Rectal smooth muscle tissue (tissue), 1 donor: ENCODE data around the gene GTPBP10.

Source experiments
- H3K27ac ChIP-seq: one replicate; pipeline ENCODE4 v1.7.0; 2013; ENCODE audit warnings: low read depth, low read length, inconsistent platforms
- H3K27me3 ChIP-seq: one replicate; pipeline ENCODE4 v1.7.0; 2013; ENCODE audit warnings: low read length; ENCODE audit not compliant: control insufficient read depth, insufficient read depth
- H3K36me3 ChIP-seq: one replicate; pipeline ENCODE4 v1.7.0; 2013; ENCODE audit warnings: low read length; ENCODE audit not compliant: control insufficient read depth, insufficient read depth
- H3K4me1 ChIP-seq: one replicate; pipeline ENCODE4 v1.7.0; 2013; ENCODE audit warnings: low read length; ENCODE audit not compliant: control insufficient read depth, insufficient read depth
- H3K4me3 ChIP-seq: one replicate; pipeline ENCODE4 v1.7.0; 2013; ENCODE audit warnings: low read length
- H3K9ac ChIP-seq: one replicate; pipeline ENCODE4 v1.7.0; 2013; ENCODE audit warnings: low read length

The GTPBP10 gene

DNA sequence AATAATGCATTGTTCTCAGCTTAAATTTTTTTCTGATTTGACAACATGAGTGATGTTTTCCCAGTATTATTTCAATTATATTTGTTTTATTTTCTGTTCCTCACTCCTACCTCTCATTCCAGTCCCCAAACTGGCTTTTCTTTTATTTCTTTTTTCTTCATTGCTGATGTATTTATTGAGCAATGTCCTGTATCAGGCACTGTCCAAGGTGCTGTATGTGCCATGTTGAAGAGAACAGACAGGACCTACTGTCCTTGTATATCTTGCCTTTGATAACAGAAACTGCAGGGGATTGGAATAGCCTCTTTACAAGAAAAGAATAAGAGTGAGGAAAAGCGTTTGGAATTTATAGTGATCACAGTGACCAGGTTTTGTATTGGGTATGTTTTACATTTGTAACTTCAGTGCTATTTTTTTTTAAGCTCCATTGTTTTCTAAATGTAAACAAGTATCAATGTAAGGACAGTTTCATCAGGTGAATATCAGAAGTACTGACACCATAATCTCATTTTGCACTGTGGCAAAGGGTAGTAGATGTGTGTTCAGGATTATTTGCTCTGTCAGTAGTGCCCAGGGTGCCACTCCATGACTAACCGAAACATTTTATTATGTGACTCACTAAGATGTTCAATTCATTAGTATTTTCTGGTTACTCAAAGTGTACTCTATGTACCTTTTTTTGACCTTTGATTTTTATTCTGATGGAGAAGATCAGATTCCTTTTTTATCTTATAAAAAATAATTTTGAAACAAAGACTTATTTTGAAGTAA lies 41.1 kb downstream of the GTPBP10 start:
- H3K4me3 ChIP-seq = no peak overlapping the region
- H3K27ac ChIP-seq = no peak overlapping the region
- no peak overlapping the region for H3K9ac ChIP-seq
- no peaks in the 10 kb centered on the region for H3K36me3 ChIP-seq
- H3K27me3 ChIP-seq = no peaks in the 10 kb centered on the region
- H3K4me1 ChIP-seq = no peaks in the 10 kb centered on the region

- H3K27ac ChIP-seq = no peak overlapping the region
- H3K4me3 ChIP-seq = no peak overlapping the region
- H3K9ac ChIP-seq = no peak overlapping the region
- H3K27me3 ChIP-seq = no peaks in the 10 kb centered on the region
- H3K4me1 ChIP-seq = no peaks in the 10 kb centered on the region
- H3K36me3 ChIP-seq = no peaks in the 10 kb centered on the region
These were observed 44.4 kb downstream of the GTPBP10 start for GRCh38 chr7:90390926-90391325.

GRCh38 chr7:90391488-90391887 lies 45.0 kb downstream of the GTPBP10 start:
- Histone ChIP-seq H3K27me3 (no peaks in the 10 kb centered on the region), H3K4me1 (no peaks in the 10 kb centered on the region), H3K9ac (no peak overlapping the region), H3K4me3 (no peak overlapping the region), H3K27ac (no peak overlapping the region), H3K36me3 (no peaks in the 10 kb centered on the region)

- H3K36me3 ChIP-seq = no peaks in the 10 kb centered on the region
These were observed 49.9 kb downstream of the GTPBP10 start for GRCh38 chr7:90396420-90396819.

DNA sequence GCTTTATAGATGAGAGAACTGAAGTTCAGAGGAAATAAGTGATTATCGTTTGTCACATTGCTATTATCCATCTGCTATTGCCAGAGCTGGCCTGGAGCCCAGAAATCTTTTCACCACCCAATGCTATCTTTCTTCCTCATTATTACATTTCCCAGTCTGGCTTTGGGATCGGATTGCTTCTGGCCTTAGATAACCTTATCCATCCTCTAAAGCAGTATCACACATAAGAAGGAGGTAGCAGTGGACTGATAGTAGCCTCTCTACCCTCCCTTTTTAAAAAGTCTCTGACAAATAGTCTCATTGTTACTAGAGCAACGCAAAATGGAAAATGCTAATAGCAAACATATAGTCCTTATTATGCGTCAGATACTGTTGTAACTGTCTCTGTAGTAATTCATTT lies 55.5 kb downstream of the GTPBP10 start:
- Histone ChIP-seq H3K4me1 (peaks cover 3% of the 10 kb centered on the region), H3K27me3 (no peaks in the 10 kb centered on the region), H3K27ac (no peak overlapping the region), H3K36me3 (peaks cover 8% of the 10 kb centered on the region), H3K9ac (no peak overlapping the region), H3K4me3 (no peak overlapping the region)

More at GRCh38 chr7:90396420-90396819, 49.9 kb downstream of the GTPBP10 start:
- no peak overlapping the region for H3K27ac ChIP-seq
- no peak overlapping the region for H3K4me3 ChIP-seq
- no peak overlapping the region for H3K9ac ChIP-seq
- H3K27me3 ChIP-seq = no peaks in the 10 kb centered on the region
- no peaks in the 10 kb centered on the region for H3K4me1 ChIP-seq

DNA sequence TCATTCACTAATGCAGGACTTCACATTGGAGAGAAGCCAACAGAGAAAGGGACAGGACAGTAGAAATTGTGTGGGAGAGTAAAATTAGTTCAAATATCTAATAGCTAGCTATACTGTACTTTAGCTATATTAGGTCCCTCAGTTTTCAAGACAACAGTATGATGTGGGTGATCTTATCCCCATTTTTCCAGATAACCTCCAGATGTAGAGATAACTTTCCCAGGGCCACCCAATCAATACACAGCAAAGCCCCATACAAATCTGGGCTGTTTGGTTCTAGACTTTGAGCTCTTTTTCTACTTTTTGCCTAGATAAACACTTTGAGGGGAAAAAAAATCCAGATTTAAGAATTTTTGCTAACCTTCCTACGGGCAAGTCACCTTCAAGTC lies 56.3 kb downstream of the GTPBP10 start:
- Histone ChIP-seq H3K36me3 (peaks cover 10% of the 10 kb centered on the region), H3K27me3 (no peaks in the 10 kb centered on the region), H3K27ac (peak overlapping the region; percentile 95), H3K4me3 (peak overlapping the region; percentile 91), H3K4me1 (peaks cover 3% of the 10 kb centered on the region), H3K9ac (no peak overlapping the region)

- no peaks in the 10 kb centered on the region for H3K27me3 ChIP-seq
- H3K36me3 ChIP-seq = peaks cover 10% of the 10 kb centered on the region
- H3K4me1 ChIP-seq = peaks cover 3% of the 10 kb centered on the region
- H3K27ac ChIP-seq = peak within 1 kb of the TSS; percentile 95
- peak within 1 kb of the TSS; percentile 91 for H3K4me3 ChIP-seq
- peak within 1 kb of the TSS; percentile 79 for H3K9ac ChIP-seq
These were observed 56.9 kb downstream of the GTPBP10 start, which contains the start of gene CLDN12 for GRCh38 chr7:90403174-90404113. CLDN12 (plus strand) TSS chr7:90403461; CDS start chr7:90412677, 9,216 bp downstream.

DNA sequence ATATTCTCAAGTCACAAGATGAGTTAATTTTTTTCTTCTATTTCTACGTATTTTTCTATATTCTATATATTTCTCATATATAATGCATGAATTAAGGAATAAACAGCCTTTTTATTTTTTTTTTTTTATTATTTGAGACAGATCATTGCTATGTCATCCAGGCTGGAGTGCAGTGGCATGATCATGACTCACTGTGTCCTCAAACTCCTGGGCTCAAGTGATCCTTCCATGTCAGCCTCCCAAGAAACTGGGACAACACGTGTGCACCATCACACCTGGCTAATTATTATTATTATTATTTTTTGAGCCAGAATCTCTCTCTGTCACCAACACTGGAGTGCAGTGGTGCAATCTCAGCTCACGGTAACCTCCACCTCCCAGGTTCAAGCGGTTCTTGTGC lies 58.3 kb downstream of the GTPBP10 start:
- H3K27ac ChIP-seq = no peak overlapping the region
- no peak overlapping the region for H3K4me3 ChIP-seq
- no peaks in the 10 kb centered on the region for H3K27me3 ChIP-seq
- peaks cover 3% of the 10 kb centered on the region for H3K4me1 ChIP-seq
- H3K9ac ChIP-seq = no peak overlapping the region
- H3K36me3 ChIP-seq = peaks cover 10% of the 10 kb centered on the region

DNA sequence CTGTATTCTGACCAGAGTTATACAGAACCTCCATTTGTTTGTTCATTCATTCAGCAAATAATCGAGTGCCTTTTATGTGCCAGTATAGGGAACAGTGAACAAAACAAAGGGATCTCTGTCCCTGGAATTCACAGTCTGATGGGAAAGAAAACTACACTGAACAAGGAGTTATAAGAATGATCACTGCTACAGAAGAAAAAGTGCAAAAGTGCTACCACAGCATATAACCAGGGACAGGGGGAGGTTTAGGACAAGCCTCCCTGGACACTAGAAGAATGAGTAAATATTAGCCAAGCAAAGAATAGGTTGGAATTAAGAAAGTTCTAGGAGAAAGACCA lies 60.9 kb downstream of the GTPBP10 start:
- Histone ChIP-seq H3K4me1 (peaks cover 3% of the 10 kb centered on the region), H3K4me3 (no peak overlapping the region), H3K27me3 (no peaks in the 10 kb centered on the region), H3K36me3 (peaks cover 14% of the 10 kb centered on the region), H3K9ac (no peak overlapping the region), H3K27ac (no peak overlapping the region)

GRCh38 chr7:90408142-90408541 lies 61.6 kb downstream of the GTPBP10 start:
- no peak overlapping the region for H3K27ac ChIP-seq

DNA sequence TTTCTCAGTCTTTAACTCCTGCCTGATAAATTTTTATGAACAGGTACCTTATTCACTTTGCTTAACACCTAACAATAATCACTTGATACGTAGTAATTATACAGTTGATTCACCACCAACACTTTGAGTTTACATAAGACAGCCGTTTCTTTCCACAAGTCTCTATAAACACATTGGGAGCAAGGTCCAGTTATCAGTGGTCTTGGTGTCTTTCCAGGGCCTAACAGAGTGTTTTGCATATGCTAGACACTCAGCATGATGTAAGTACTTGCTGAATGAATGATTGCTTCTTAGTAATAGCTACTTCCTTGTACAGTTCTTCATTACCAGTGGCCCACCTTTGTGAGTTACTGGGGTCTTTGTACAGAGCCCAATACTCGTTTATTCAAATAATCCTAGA lies 63.2 kb downstream of the GTPBP10 start:
- Histone ChIP-seq H3K27ac (no peak overlapping the region), H3K36me3 (peaks cover 15% of the 10 kb centered on the region)

More at GRCh38 chr7:90408142-90408541, 61.6 kb downstream of the GTPBP10 start:
- Histone ChIP-seq H3K9ac (no peak overlapping the region), H3K27me3 (no peaks in the 10 kb centered on the region), H3K4me3 (no peak overlapping the region), H3K36me3 (peaks cover 15% of the 10 kb centered on the region), H3K4me1 (peaks cover 3% of the 10 kb centered on the region)

GRCh38 chr7:90411510-90411909 lies 65.0 kb downstream of the GTPBP10 start:
- Histone ChIP-seq H3K9ac (no peak overlapping the region), H3K4me3 (no peak overlapping the region), H3K27ac (no peak overlapping the region), H3K36me3 (peaks cover 9% of the 10 kb centered on the region), H3K4me1 (no peaks in the 10 kb centered on the region), H3K27me3 (no peaks in the 10 kb centered on the region)

More for the DNA sequence above, 63.2 kb downstream of the GTPBP10 start:
- Histone ChIP-seq H3K27me3 (no peaks in the 10 kb centered on the region), H3K4me1 (no peaks in the 10 kb centered on the region), H3K4me3 (no peak overlapping the region), H3K9ac (no peak overlapping the region)
